Mucosa of rectum (tissue), 2 donors: ENCODE results near the gene RBM47.
"Not testable (repeated sequence)": the region's sequence is repeated elsewhere in the genome, so short reads cannot be mapped to it uniquely, and the experiment has no call there.

Experiments used
- H3K27ac ChIP-seq, 2 donors: one replicate each; pipeline ENCODE4 v1.7.0; 2013; ENCODE audit warnings: inconsistent platforms in 2 of 2, low read depth in 2 of 2, low read length in 2 of 2
- H3K27me3 ChIP-seq, 2 donors: one replicate each; pipeline ENCODE4 v1.7.0; 2013; ENCODE audit warnings: low read length in 2 of 2; ENCODE audit not compliant: control insufficient read depth in 2 of 2, insufficient read depth in 2 of 2
- H3K36me3 ChIP-seq, 2 donors: one replicate each; pipeline ENCODE4 v1.7.0; 2013; ENCODE audit warnings: low read length in 2 of 2; ENCODE audit not compliant: control insufficient read depth in 2 of 2, insufficient read depth in 2 of 2
- H3K4me1 ChIP-seq, 2 donors: one replicate each; pipeline ENCODE4 v1.7.0; 2013; ENCODE audit warnings: low read length in 2 of 2, mild to moderate bottlenecking in 1 of 2; ENCODE audit not compliant: control insufficient read depth in 2 of 2, insufficient read depth in 2 of 2
- H3K4me3 ChIP-seq, 2 donors: one replicate each; pipeline ENCODE4 v1.7.0; 2013; ENCODE audit warnings: low read length in 2 of 2
- H3K9ac ChIP-seq, 2 donors: one replicate each; pipeline ENCODE4 v1.7.0; 2013; ENCODE audit warnings: low read length in 2 of 2, low read depth in 1 of 2, mild to moderate bottlenecking in 1 of 2
- H3K9me3 ChIP-seq, 2 donors: one replicate each; pipeline ENCODE4 v1.7.0; 2013; ENCODE audit warnings: low read length in 2 of 2; ENCODE audit not compliant: control insufficient read depth in 2 of 2
- donor health status: healthy.
- donor health status: Normal muscosa, but diverticular disease.

The RBM47 gene

GRCh38 chr4:40407468-40407867 is 222.2 kb downstream of the RBM47 start:
- H3K9ac ChIP-seq, H3K27me3 ChIP-seq, H3K9me3 ChIP-seq, H3K27ac ChIP-seq, H3K4me3 ChIP-seq, H3K36me3 ChIP-seq: not testable (repeated sequence)
- H3K4me1 ChIP-seq: peaks cover 11 to 16% of the 10 kb centered on the region in 2 donors

GRCh38 chr4:40406340-40406739 is 223.3 kb downstream of the RBM47 start:
- H3K4me1 ChIP-seq: peaks cover 11 to 16% of the 10 kb centered on the region in 2 donors
- no peak overlapping the region for H3K4me3 ChIP-seq
- H3K27ac ChIP-seq: no peak overlapping the region
- H3K9ac ChIP-seq: no peak overlapping the region
- H3K27me3 ChIP-seq: no peaks in the 10 kb centered on the region
- no peaks in the 10 kb centered on the region for H3K36me3 ChIP-seq
- H3K9me3 ChIP-seq: no peaks in the 10 kb centered on the region

- H3K9me3 ChIP-seq: no peaks in the 10 kb centered on the region
- H3K4me3 ChIP-seq: no peak overlapping the region
- H3K9ac ChIP-seq: no peak overlapping the region
- no peaks in the 10 kb centered on the region for H3K36me3 ChIP-seq
- H3K4me1 ChIP-seq: peaks cover 11 to 16% of the 10 kb centered on the region in 2 donors
- peak overlapping the region; percentile 77 to 84 for H3K27ac ChIP-seq
- no peaks in the 10 kb centered on the region for H3K27me3 ChIP-seq
Measured at GRCh38 chr4:40405193-40405592, 224.5 kb downstream of the RBM47 start.

- Histone ChIP-seq H3K4me1 (peaks cover 16 to 22% of the 10 kb centered on the region in 2 donors), H3K36me3 (no peaks in the 10 kb centered on the region), H3K27me3 (no peaks in the 10 kb centered on the region), H3K27ac (no peak overlapping the region), H3K9ac (no peak overlapping the region), H3K9me3 (no peaks in the 10 kb centered on the region), H3K4me3 (no peak overlapping the region)
Measured at GRCh38 chr4:40403081-40403480, 226.6 kb downstream of the RBM47 start.

GRCh38 chr4:40402556-40402955 is 227.1 kb downstream of the RBM47 start:
- H3K4me3 ChIP-seq: no peak overlapping the region
- H3K9me3 ChIP-seq: no peaks in the 10 kb centered on the region
- H3K27me3 ChIP-seq: no peaks in the 10 kb centered on the region
- peaks cover 16 to 22% of the 10 kb centered on the region in 2 donors for H3K4me1 ChIP-seq
- no peak overlapping the region for H3K9ac ChIP-seq
- no peak overlapping the region for H3K27ac ChIP-seq
- no peaks in the 10 kb centered on the region for H3K36me3 ChIP-seq

GRCh38 chr4:40401631-40402030 is 228.0 kb downstream of the RBM47 start:
- Histone ChIP-seq H3K4me3 (no peak overlapping the region), H3K27ac (no peak overlapping the region), H3K36me3 (no peaks in the 10 kb centered on the region), H3K9ac (no peak overlapping the region), H3K4me1 (peaks cover 16 to 22% of the 10 kb centered on the region in 2 donors), H3K27me3 (no peaks in the 10 kb centered on the region), H3K9me3 (no peaks in the 10 kb centered on the region)

GRCh38 chr4:40401096-40401495 is 228.6 kb downstream of the RBM47 start:
- Histone ChIP-seq H3K4me1 (peaks cover 18 to 25% of the 10 kb centered on the region in 2 donors), H3K36me3 (no peaks in the 10 kb centered on the region), H3K27me3 (no peaks in the 10 kb centered on the region), H3K9me3 (no peaks in the 10 kb centered on the region), H3K27ac (no peak overlapping the region), H3K9ac (no peak overlapping the region), H3K4me3 (no peak overlapping the region)

GRCh38 chr4:40399578-40399977 is 230.1 kb downstream of the RBM47 start:
- peak overlapping the region; percentile 6 to 16 for H3K9ac ChIP-seq
- H3K4me1 ChIP-seq: peaks cover 12 to 19% of the 10 kb centered on the region in 2 donors
- no peaks in the 10 kb centered on the region for H3K27me3 ChIP-seq
- H3K4me3 ChIP-seq: no peak overlapping the region
- H3K9me3 ChIP-seq: no peaks in the 10 kb centered on the region
- H3K27ac ChIP-seq: peak overlapping the region in 1 of 2 donors; percentile 17
- H3K36me3 ChIP-seq: no peaks in the 10 kb centered on the region

GRCh38 chr4:40395908-40396793 is 233.5 kb downstream of the RBM47 start:
- Histone ChIP-seq H3K27ac (peak overlapping the region in 1 of 2 donors; percentile 3), H3K9ac (no peak overlapping the region), H3K9me3 (no peaks in the 10 kb centered on the region), H3K36me3 (no peaks in the 10 kb centered on the region), H3K4me3 (no peak overlapping the region), H3K27me3 (no peaks in the 10 kb centered on the region), H3K4me1 (peaks cover 7 to 9% of the 10 kb centered on the region in 2 donors)

- Histone ChIP-seq H3K9me3 (no peaks in the 10 kb centered on the region), H3K27me3 (no peaks in the 10 kb centered on the region), H3K4me3 (no peak overlapping the region), H3K9ac (no peak overlapping the region), H3K27ac (no peak overlapping the region), H3K4me1 (peaks cover 7 to 9% of the 10 kb centered on the region in 2 donors), H3K36me3 (no peaks in the 10 kb centered on the region)
Measured at GRCh38 chr4:40395166-40395900, 234.3 kb downstream of the RBM47 start.
